Renal cortex interstitium (tissue), 11 donors: ENCODE measurements around the gene RAB27B. TPM values are rescaled to one million over a fixed set of nuclear protein-coding genes. Genes with fewer than 3 reads are reported as not detected.

Source experiments
- DNase-seq, 11 donors: peaks; one replicate each; pipeline ENCODE4 v3.0.0-alpha.2; 2013; ENCODE audit warnings: low read depth in 9 of 11, low spot score in 4 of 11; ENCODE audit errors: extremely low read depth in 1 of 11
- polyA plus RNA-seq, 3 donors: library from polyadenylated mRNA; unstranded; fragments of 120-200 nt; gene quantifications; one replicate each; pipeline ENCODE4 v1.2.1, GENCODE V29; 2013; ENCODE audit not compliant: insufficient read length in 3 of 3

Gene RAB27B
- polyA plus RNA-seq, 3 donors, result 3.6 to 3.7 (median 3.6) TPM

GRCh38 chr18:54883816-54884604 lies 55.7 kb downstream of the RAB27B start:
- no peak for DNase-seq

GRCh38 chr18:54888378-54888777 lies 60.1 kb downstream of the RAB27B start:
- DNase-seq, result no peak

GRCh38 chr18:54888933-54889332 lies 60.7 kb downstream of the RAB27B start:
- DNase-seq, result no peak

GRCh38 chr18:54899500-54899899 lies 71.2 kb downstream of the RAB27B start:
- no peak for DNase-seq

DNA sequence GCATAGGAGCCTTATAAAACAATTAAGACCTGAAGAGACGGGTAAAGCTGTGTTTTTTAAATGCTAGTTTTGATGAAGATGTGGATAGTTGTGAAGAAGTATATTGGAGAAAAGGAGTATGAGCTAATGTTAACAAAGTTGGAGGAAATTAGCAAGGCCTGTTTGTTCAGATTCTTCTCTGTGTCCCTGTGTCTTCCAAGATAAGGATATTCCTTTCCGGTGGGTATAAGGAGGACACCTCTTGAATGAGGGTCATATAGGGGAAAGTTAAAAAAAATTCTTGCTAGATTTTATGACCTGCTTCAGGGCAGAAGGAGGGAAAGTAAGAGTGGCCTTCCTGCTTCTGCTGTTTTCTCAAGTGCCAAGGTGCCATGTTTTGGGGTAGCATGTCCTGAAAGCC lies 72.0 kb downstream of the RAB27B start:
- no peak for DNase-seq

- DNase-seq, result no peak
Observed at GRCh38 chr18:54904581-54904980, 76.3 kb downstream of the RAB27B start.

- no peak for DNase-seq
Observed at GRCh38 chr18:54905629-54906028, 77.4 kb downstream of the RAB27B start.

DNA sequence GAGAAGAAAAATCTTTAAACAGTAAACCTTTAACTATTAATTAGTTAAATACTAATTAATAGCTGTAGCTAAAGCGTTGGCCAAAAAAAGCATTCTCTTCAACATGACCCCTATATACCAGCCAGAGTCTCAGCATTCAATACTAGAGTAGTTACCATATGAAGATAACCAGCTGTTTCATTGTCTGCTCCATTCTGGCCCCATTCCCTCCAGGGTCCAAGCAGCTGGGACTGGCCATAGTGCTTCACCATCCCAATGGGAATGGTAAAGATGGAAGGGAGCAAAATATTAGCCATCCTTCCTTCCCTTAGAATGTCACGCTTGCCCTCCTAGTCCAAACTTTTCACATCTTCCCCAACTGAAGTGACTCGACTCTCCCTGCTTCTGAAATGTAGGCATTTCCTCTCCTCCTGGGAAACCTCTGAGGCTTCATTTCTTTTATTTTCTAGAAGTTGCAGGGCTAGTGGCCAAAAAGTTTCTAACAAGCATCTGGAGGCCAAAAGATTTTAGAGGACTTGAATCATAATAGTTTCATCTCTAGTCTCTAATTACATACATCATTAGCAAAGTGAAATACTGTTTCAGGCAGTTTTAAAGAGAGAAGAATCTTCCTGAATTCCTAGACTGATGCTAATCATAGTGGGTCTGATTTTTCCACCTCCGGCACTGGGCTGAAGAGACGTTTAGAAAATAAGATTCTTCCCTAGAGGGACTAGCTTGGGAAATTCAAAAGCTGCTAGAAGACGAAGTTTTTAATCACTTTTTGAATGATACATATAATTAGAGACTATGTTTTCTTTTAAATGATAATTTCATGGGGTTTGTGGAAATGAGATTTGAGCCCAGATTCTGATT lies 78.3 kb downstream of the RAB27B start:
- peak in 1 of 11 donors; percentile 2 for DNase-seq

GRCh38 chr18:54909538-54909937 lies 81.3 kb downstream of the RAB27B start:
- no peak for DNase-seq

DNA sequence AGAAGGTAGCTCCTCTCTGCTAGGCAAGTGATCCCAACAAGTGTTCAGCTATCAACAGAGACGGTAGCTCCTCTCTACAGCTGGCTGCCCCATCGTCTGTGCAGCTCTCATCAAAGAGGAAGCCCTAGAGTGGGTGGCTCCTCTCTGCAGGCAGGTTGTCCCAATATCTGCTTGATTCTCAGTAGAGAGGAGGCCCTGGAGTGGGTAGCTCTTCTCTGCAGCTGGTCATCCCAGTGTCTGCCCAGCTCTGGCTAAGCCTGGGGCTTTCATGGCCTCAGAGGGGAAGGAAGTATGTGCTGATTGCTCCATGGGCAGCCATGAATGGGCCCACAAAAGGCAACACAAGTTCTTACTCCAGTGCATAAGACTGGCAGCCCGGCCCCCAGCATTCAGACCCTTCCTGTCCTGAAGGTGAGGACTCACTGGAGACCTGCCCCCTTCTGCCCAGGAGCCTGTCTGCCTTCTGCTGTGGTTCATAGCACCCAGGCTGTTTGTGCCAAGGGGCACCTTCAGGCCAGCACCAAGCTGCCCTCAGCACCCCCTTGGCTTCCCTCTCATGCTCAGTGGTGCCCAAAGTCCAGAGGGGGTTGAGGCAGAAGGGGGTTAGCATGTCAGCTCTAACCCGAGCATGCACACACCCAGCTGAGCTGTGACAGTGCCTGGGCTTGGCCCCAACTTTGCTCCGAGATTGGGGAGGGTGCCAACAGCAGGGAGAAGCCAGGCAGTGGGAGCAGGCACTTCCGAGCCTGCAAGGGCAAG lies 82.1 kb downstream of the RAB27B start:
- DNase-seq, result no peak

DNA sequence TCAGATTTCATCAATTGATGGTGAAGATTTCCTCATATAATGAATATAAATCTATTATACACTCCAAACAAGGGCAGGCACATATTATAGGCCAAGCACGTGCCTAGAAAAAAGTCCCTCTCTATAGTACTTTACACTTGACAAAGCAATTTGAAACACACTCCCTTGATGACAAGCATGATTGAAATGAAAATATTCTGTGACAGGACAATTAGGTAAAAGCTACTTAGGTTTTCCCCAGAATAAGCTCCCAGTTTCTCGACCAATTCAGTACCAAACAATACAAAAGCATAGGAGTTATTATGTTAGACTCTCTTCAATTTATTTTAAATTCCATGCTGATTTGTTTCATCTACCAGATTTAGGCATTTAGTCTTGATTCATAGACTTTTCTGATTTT lies 83.3 kb downstream of the RAB27B start:
- DNase-seq, result no peak

GRCh38 chr18:54914816-54915215 lies 86.5 kb downstream of the RAB27B start:
- no peak for DNase-seq

GRCh38 chr18:54916507-54916906 lies 88.2 kb downstream of the RAB27B start:
- DNase-seq, result no peak

DNA sequence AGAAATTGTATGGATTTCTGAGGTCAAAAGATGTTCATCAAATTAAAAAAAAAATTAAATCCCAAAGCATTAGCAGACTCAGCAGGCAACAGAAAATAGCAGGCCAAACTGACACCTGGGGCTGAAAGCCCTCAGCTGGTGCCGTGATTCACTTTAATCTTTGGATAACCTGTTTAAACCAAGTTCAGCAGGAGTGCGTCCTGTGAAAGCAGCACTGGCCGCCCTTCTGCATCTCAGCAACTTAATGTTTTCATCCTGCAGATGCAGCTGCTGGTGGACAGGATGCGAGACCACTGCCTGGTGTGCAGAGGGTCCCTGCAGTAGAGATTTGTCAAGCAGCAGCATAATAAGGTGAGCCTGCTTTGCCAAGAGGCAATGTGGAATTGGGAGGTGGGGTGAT lies 89.8 kb downstream of the RAB27B start:
- DNase-seq, result no peak

GRCh38 chr18:54919412-54919811 lies 91.1 kb downstream of the RAB27B start:
- DNase-seq, result no peak

- no peak for DNase-seq
Observed at GRCh38 chr18:54923339-54923956, 95.2 kb downstream of the RAB27B start.

GRCh38 chr18:54924948-54925347 lies 96.7 kb downstream of the RAB27B start:
- DNase-seq, result no peak

- DNase-seq, result no peak
Observed at GRCh38 chr18:54926593-54927325, 98.5 kb downstream of the RAB27B start.

DNA sequence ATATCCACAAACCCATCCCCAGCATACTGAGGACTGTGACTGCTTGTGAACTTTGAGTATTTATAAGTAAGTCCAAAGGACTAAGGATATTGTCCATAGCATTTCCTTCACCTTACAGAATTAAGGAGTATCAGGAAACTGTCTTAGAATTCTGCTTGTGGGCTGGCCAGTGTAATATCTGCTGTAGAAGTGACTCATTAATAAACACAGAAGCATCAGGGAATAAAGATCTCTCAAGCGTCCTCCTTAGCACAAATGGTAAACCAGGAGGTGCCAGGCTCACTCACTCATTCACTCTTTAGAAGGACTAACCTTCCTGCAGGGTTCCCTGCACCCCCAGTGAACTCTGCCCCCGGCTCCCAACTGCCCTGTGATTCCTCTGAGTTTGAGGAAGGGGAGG lies 100.0 kb downstream of the RAB27B start:
- no peak for DNase-seq
